Measurements from ENCODE around the gene TPCN2.

TPCN2 gene

DNA sequence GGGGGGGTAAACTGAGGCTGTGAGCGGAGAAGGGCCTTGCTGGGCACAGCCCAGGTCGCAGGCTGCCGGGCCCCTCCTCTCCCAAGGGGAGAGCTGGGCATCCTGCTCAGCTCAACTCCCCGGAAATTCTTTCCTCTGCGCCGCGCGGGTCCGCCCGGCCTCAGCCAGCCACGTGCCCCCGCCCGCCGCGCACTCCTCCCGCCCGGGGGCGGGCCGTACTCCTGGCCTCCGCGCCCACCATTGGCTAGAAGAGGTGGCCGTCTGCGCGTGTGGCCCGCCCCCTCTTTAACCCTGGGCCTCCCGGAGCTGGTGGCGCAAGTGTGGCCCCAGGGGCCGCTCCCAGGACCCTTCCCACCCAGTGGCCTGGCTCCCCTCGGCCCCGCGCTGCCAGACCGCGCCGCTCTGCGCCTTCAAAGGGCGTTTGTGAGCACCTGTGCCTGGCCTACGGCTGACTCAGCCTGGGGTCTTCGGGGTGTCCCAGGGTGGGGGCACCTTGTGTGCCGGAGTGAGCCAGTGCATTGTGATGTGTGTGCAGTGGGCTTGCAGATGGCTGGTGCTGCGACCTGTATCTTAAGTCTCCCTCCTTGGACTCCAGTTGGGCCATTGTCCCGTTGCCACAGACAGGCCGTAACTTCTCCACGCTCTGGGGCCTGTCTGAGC, 37.6 kb upstream of the TPCN2 start:
- peak; percentile 2 for DNase-seq

GRCh38 chr11:69011624-69012091, 37.1 kb upstream of the TPCN2 start:
- DNase-seq, result no peak

DNA sequence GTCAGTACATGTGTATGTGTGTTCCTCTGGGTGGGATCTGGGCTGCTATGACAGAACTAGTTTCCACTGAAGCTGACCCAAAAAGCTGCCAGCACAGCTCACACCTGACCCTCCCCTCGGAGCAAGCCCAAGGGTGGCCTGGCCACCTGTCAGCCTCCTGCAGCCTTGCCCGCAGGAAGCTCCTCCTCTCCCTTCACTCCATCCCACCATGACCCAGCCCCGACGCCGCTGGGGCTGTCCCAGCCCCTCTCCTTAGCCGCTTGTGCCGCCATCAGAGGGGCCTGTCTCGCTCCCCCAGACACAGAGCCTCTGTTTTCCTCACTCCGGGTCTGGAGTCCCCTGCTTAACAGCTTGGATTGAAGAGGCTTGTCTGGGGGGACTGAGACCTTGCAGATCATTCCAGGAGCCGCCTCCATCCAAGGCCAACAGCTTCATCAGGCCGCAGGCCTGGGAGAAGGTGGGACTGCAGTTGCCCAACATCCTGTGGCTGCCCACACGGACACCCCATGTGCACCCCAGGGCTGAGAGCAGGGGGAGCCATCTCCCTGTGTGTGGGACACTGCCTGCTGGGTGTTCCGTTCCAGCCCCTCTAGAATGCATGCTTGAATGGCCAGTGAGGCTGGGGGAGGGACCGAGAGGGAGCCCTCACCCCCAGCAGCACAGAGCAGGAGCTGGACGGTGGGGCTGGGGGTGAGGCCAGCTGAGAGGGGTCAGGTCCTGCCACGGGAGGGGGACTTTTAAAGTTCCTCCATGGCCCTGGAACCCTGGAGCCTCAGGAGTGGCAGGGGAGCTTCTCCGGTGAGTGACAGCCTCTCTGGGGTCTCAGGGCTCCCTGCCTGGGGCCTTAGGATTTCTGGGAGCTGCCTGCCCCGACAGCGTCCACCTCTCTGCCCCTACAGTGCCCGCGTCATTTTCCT, 36.4 kb upstream of the TPCN2 start:
- DNase-seq, result no peak

GRCh38 chr11:69013009-69013951, 35.5 kb upstream of the TPCN2 start, which contains the start of gene MRGPRF:
Gene MRGPRF, minus strand, starts transcription at chr11:69013246. Its CDS starts 3,345 bp downstream, at chr11:69009901.
- no peak for DNase-seq

- no peak for DNase-seq
Observed at GRCh38 chr11:69014084-69014851, 34.5 kb upstream of the TPCN2 start.

DNA sequence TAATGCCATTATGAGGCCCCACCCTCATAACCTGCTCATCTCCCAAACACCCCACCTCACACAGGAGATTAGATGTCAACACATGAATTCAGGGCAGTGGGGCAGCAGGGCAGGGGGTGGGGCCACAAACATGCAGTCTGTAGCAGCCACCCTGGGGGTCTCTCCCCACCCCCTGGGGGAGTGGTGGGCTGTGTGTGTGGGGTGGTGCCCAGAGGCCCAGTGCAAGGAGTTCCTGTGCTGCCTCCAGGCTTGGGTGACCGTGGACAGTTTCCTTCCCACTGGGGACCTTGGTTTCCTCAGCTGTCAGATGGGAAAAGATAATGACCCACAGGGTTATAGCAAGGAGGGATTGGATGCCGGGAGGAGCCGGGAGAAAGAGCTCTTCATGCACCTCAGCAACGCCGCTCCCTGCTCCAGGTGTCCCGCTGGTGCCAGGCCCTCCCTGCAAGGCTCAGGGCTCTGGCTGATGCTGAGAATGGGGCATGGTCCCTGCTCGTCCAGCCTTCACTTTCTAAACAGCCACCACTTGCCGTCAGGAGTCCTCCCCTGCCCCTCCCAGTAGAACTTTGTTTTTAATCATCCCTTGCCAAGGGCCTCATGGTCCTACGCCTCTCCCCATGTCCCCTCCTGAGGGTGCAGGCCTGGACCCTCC, 33.7 kb upstream of the TPCN2 start:
- no peak for DNase-seq

- no peak for DNase-seq
Observed at GRCh38 chr11:69017951-69018350, 30.8 kb upstream of the TPCN2 start.

DNA sequence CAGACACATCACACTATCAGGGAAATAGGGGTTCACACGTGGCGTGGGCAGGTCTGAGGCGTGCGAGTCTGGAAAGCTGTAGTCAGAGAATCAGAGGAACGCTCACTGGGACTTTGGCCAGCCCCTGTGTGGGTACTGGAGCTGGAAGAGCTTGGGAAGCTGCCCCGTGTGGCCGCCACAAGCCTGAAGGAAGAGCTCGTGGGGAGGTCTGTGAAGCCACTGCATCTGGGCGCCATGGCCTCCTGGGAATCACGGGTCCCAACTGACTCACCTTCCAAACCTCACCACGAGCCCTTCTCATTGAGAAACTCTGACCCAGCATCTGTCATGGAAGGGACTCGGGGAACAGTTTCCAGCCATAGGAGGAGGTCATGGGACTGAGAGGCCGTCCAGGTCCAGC, 29.8 kb upstream of the TPCN2 start:
- no peak for DNase-seq

DNA sequence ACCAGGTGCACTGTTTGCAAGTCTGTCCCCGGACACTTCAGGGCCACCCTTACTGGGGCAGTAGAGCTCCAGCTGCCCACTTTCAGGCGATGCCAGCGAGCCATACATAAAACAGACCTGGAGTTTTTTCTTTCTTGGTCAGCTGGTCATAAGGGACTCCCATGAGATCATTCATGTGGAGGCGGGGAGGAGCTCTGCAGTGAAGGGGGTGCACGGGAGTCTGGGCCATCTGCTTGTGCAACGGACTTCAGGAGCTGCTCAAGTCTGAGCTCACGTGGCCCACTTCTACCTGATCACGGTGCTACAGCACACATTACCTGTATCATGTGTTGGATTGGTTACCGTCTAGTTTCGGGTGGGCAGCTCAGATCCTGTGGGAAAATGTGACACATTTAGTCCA, 26.5 kb upstream of the TPCN2 start:
- no peak for DNase-seq

DNA sequence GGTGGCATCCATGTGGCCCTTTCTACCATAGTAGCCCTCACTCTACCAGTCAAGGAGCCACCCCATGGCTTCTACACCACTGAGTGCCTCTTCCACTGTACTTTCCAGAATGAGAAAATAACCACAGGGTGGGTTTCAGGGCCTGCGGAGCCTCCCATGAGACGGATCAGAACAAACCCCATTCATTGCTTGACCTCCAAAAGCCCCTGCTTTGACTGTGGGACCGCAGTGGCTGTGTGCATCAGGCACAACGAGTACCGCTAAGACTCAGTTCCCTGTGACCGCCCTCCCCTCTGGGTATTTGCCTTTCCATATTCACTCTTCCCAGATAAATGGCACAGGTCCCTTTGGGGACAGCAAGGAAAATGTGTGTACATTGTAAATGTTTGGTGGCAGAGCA, 24.2 kb upstream of the TPCN2 start:
- DNase-seq, result no peak

- no peak for DNase-seq
Observed at GRCh38 chr11:69027704-69028372, 20.9 kb upstream of the TPCN2 start.

- DNase-seq, result no peak
Observed at GRCh38 chr11:69030301-69030700, 18.4 kb upstream of the TPCN2 start.

DNA sequence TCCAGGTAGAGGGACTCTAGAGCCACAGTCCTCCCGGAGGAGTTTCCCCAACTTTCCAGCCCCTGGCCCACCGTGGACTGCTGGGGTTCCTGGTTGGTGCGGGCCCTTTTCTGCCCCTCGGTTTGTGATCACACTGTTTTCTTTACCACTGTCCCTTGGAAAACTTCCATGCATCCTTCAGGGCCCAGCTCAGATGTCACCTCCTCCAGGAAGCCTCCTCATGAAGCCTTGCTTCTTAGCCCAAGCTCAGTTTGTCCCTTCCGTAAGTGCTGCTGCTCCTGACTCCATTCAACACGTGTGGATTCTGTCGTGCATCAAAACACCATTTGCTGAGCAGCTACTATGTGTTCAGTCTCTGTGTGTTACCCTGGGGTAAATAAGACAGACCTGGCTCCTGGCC, 15.9 kb upstream of the TPCN2 start:
- DNase-seq, result no peak

DNA sequence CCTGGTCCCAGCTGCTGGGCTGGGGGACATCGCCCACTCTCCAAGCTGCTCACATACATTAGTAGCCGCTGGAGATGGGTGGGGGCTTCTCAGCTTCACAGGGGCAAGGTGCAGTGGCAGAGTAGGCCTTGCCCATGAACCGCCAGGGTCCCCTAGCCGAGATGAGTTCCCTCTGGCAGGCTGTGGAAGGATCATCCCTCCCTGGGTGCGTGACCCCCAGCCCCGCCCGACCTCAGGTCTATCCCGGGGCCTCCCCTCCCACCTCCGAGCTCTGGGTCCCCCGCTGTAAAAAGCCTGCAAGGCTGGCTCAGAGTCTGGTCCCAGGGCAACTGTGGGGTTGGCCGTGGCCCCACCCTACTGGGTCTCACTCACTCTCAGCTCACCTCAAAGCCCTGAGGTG, 15.3 kb upstream of the TPCN2 start:
- no peak for DNase-seq

DNA sequence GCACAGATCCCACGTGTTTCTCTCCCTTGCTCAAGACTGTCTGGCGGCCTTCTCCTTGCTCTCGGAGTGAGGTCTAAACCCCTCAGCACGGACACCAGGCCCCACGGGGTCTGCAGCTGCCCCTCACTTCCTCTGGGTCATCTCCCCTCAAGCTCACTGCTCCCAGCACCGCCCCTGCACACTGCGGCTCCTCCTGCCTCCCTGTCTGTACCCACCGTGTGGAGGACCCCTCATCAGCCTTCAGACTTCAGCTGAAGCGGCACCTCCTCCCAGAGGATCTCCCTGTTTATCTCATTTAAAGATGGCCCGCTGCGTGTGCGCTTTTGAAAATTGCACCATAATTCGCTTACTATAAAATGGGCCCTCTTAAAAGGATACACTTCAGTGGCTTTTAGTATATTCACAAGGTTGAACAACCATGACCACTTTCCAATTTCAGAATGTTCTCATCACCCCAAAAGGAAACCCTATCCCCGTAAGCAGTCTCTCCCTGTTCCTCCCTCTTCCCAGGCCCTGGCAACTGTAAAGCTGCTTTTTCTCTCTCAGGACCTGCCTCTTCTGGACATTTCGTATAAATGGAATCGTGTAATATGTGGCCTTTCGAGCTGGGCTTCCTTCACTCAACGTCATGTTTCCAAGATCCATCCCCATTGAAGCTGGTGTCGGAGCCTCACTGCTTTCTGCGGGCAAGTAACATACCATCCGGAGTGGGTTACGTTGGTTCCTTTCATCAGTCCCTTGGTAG, 14.4 kb upstream of the TPCN2 start:
- DNase-seq, result no peak

DNA sequence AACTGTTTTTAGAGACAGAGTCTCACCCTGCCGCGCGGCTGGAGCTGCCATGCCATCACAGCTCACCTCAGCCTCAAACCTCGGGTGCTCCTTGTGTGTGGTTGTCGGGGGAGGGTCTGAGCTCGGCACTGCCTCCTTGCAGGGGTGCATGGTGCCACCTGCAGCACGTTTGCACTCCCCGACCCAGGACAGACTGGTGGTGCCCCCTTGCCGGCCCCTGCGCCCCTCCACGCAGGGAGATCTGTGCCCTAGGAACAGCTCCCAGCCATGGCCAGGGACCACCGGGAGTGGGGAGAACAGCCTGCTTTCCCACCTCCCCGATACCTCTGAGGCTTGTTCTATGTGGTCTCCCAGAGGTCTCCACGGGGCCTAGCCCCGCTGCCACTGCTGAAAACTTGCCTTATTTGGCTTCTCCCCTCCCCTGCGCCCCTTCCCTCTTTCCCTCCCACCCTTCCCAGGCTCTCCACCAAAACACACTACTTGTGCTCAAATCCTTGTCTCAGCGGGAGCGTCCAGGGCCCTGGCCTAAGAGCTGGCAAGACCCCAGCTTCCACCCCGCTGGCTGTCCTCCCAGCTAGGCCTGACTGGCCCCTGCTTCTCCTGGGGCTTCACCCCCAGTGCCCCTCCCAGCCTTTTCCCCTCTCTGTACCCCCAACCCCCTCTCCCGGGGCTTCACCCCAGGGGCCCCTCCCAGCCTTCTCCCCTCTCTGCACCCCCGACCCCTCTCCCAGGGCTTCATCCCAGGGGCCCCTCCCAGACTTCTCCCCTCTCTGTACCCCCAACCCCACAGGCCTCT, 13.4 kb upstream of the TPCN2 start:
- no peak for DNase-seq

DNA sequence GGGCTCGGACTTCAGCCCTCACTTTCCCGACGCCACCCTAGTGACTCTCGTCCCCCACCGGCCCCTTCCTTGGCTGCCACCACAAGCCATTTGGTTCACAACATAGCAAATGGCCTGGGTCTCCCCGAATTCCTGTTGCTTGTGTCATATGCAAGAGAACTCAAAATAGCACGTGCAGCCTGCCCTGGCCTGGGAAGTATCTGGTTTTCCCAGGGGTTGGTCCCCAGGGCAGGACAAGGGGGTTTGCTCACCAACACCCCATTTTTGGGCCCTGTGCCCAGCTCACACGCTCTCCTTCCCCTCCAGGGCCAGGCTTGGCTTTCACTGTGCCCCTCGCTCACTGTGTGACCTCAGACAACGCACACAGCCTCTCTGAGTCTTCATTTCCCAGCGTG, 12.8 kb upstream of the TPCN2 start:
- DNase-seq, result no peak

GRCh38 chr11:69037074-69037473, 11.7 kb upstream of the TPCN2 start:
- DNase-seq, result no peak

DNA sequence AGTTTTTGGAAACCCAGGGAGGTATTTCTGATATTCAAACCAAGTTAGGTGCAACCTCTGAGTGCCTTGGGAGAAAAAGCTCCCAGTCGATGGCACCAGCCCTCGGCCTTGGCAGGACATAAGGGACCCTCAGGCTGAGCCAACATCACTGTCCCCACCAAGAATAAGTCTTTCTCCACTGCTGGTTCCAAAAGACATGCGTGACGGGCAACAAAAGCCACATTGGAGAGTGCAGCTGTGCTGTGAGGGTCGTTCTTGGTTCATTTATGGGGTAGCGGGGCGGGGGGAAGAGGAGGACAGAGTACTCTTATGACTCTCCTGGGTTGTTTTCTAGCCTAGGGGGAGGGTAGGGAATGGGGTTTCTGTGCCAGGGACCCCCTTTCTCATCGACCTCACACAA, 11.2 kb upstream of the TPCN2 start:
- DNase-seq, result no peak

- DNase-seq, result no peak
Observed at GRCh38 chr11:69039501-69039900, 9.2 kb upstream of the TPCN2 start.

All from NCI-H774 (cell line).